ENCODE measurements around the gene OR2D3. TPM values are rescaled to one million over a fixed set of nuclear protein-coding genes. Genes with fewer than 3 reads are reported as not detected.
"Not testable (repeated sequence)": the region's sequence is repeated elsewhere in the genome, so short reads cannot be mapped to it uniquely, and the experiment has no call there.

The OR2D3 gene
- total RNA-seq, 1 donor from 2014 or later: not detected

- no peak for DNase-seq (ENCODE audit: low read depth)
- TF ChIP-seq, protein P1, sequence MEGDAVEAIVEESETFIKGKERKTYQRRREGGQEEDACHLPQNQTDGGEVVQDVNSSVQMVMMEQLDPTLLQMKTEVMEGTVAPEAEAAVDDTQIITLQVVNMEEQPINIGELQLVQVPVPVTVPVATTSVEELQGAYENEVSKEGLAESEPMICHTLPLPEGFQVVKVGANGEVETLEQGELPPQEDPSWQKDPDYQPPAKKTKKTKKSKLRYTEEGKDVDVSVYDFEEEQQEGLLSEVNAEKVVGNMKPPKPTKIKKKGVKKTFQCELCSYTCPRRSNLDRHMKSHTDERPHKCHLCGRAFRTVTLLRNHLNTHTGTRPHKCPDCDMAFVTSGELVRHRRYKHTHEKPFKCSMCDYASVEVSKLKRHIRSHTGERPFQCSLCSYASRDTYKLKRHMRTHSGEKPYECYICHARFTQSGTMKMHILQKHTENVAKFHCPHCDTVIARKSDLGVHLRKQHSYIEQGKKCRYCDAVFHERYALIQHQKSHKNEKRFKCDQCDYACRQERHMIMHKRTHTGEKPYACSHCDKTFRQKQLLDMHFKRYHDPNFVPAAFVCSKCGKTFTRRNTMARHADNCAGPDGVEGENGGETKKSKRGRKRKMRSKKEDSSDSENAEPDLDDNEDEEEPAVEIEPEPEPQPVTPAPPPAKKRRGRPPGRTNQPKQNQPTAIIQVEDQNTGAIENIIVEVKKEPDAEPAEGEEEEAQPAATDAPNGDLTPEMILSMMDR (conservative IDR thresholded peaks at IDR 0.05; ENCODE audit: low read depth, low read length): no peak
- H3K4me3 ChIP-seq (ENCODE audit: low read depth, low read length): no peak overlapping the region
Observed at GRCh38 chr11:6888830-6889229, 32.0 kb upstream of the OR2D3 start.

DNA sequence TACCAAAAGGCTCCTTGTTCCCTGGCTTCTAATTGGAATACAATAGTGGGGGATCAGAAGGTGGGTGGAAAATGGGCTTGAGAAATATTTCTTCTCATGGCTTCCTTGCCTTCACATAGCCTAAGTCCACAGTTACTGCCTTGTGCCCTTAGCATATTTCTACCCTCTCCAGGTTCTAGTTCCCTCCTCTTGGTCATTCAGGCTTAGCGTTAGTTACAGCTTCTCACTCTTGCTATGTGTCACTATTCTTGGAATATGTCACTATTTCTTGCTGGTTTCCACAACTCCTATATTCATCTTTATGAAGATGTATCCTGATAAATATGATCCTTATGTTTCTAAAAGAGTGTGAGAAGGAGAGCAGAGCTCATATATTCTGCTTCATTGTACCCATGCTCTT is 31.0 kb upstream of the OR2D3 start:
- TF ChIP-seq, protein P1 (conservative IDR thresholded peaks at IDR 0.05; ENCODE audit: low read depth, low read length): no peak
- no peak for DNase-seq (ENCODE audit: low read depth)
- H3K4me3 ChIP-seq (ENCODE audit: low read depth, low read length): no peak overlapping the region

DNA sequence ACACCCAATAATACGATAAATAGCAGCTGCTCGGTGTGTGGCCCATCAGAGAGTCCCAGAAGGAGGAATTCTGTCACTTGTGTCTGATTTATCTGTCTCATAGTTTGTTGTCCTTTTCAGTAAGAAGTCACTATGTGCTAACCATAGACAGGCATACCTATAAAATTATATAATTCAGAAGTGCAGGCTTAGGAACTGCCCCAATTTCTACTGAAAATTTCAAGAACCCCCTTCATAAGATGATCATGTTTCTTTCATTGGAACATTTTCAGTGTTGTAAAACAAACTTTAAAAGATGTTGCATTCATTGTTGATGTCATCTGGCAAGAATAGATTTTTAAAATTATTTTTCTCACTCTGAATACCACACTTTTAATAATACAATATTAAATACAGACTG is 28.4 kb upstream of the OR2D3 start, which contains the start of gene OR2D2:
OR2D2 (minus strand) TSS at position 101 of the 400 bp plus-strand sequence; CDS start at position 101, 0 bp downstream.
- H3K4me3 ChIP-seq (ENCODE audit: low read depth, low read length): no peak within 1 kb of the TSS
- no peak for DNase-seq (ENCODE audit: low read depth)
- TF ChIP-seq, protein P1 (conservative IDR thresholded peaks at IDR 0.05; ENCODE audit: low read depth, low read length): no peak

DNA sequence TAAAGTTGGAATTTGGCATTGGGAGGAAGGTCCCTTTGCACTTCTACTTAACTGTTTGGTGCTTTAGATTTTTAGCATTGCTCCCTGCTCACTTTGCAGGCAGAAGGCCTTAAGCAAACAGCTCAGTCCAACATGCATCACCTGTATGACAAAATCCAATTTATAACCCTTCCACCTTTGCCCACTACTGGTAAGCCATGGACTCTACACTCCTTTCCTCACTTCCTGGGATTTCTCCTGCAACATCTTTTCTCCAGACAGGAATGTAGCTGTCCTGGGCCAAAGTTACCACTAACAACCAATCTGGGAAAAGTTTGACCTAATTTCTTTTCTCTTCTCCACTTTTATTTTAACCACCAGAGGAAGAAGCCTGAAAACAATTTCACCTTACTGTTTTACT is 26.7 kb upstream of the OR2D3 start:
- DNase-seq (ENCODE audit: low read depth): no peak
- H3K4me3 ChIP-seq (ENCODE audit: low read depth, low read length): no peak overlapping the region
- TF ChIP-seq, protein P1 (conservative IDR thresholded peaks at IDR 0.05; ENCODE audit: low read depth, low read length): no peak

GRCh38 chr11:6895010-6895409 is 25.8 kb upstream of the OR2D3 start:
- TF ChIP-seq, protein P1 (conservative IDR thresholded peaks at IDR 0.05; ENCODE audit: low read depth, low read length): no peak
- DNase-seq (ENCODE audit: low read depth): no peak
- H3K4me3 ChIP-seq (ENCODE audit: low read depth, low read length): no peak overlapping the region

- DNase-seq (ENCODE audit: low read depth): no peak
- no peak overlapping the region for H3K4me3 ChIP-seq (ENCODE audit: low read depth, low read length)
- TF ChIP-seq, protein P1 (conservative IDR thresholded peaks at IDR 0.05; ENCODE audit: low read depth, low read length): no peak
Observed at GRCh38 chr11:6898911-6899310, 21.9 kb upstream of the OR2D3 start.

DNA sequence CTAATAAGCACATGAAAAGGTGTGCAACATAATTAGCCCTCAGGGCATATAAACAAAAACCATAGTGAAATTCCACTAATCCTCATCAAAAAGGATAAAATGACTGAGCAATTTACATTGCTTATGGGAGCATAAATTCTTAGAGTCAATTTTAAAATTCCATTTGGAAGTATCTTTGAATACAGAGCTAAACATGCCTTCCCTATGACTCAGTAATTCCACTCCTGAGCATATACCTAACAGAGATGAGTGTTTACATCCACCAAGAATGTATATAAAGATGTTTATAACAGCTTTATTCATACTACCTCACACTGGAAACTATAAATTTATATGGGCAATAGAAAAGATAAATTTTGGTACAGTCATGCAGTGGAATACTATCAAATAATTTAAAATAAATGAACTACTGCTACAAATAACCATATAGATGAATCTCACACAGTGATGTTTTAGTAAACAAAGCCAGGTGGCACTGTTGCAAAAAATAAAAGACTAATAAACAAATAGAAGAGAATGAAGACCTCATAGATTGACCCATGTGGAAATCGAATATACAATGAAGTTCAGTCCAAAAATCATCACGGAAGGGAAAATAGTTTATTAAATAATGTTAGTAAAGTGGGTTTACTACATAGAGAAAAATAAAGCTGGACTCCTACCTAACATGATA is 20.3 kb upstream of the OR2D3 start:
- no peak for DNase-seq (ENCODE audit: low read depth)
- no peak overlapping the region for H3K4me3 ChIP-seq (ENCODE audit: low read depth, low read length)
- TF ChIP-seq, protein P1 (conservative IDR thresholded peaks at IDR 0.05; ENCODE audit: low read depth, low read length): no peak

DNA sequence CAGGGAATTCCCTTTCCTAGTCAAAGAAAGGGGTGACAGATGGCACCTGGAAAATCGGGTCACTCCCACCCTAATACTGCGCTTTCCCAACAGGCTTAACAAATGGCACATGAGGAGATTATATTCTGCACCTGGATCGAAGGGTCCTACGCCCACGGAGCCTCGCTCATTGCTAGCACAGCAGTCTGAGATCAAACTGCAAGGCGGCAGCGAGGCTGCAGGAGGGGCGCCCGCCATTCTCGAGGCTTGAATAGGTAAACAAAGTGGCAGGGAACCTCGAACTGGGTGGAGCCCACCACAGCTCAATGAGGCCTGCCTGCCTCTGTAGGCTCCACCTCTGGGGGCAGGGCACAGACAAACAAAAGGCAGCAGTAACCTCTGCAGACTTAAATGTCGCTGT is 16.0 kb upstream of the OR2D3 start:
- DNase-seq (ENCODE audit: low read depth); H3K4me3 ChIP-seq (ENCODE audit: low read depth, low read length): not testable (repeated sequence)
